ENCODE measurements around the gene PROC. TPM values are rescaled to one million over a fixed set of nuclear protein-coding genes. Genes with fewer than 3 reads are reported as not detected.
A peak's percentile ranks its signal among the peaks of the same experiment; 100 is the strongest.

PROC gene
- total and polyA plus RNA-seq, 2 donors (not counting 1 experiment from before 2014, with no cell fraction given), result not detected

DNA sequence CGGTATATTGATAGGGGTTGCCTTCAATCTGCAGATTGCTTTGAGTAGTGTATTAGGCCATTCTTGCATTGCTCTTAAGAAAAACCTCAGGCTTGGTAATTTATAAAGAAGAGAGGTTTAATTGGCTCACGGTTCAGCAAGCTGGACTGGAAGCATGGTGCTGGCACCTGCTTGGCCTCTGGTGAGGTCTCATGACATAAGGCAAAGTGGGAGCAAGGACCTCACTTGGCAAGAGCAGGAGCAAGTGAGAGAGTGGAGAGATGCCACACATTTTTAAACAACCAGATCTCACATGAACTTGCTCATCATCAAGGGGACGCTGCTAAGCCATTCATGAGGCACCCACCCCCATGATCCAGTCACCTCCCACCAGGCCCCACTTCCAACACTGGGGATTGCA lies 35.4 kb upstream of the PROC start:
- no peaks in the 10 kb centered on the region for H4K20me1 ChIP-seq (ENCODE audit: control insufficient read depth, extremely low read depth, insufficient read depth, low read length)
- no peaks in the 10 kb centered on the region for H3K4me1 ChIP-seq (ENCODE audit: control insufficient read depth, extremely low read depth, insufficient read depth, low read length)
- H3K79me2 ChIP-seq (ENCODE audit: control insufficient read depth, insufficient read depth, low read length), result peaks cover 52% of the 10 kb centered on the region
- H3K27ac ChIP-seq (ENCODE audit: insufficient read depth, low read length), result no peak overlapping the region
- H3K9ac ChIP-seq (ENCODE audit: insufficient read depth, low read length), result no peak overlapping the region
- TF ChIP-seq, protein P1, sequence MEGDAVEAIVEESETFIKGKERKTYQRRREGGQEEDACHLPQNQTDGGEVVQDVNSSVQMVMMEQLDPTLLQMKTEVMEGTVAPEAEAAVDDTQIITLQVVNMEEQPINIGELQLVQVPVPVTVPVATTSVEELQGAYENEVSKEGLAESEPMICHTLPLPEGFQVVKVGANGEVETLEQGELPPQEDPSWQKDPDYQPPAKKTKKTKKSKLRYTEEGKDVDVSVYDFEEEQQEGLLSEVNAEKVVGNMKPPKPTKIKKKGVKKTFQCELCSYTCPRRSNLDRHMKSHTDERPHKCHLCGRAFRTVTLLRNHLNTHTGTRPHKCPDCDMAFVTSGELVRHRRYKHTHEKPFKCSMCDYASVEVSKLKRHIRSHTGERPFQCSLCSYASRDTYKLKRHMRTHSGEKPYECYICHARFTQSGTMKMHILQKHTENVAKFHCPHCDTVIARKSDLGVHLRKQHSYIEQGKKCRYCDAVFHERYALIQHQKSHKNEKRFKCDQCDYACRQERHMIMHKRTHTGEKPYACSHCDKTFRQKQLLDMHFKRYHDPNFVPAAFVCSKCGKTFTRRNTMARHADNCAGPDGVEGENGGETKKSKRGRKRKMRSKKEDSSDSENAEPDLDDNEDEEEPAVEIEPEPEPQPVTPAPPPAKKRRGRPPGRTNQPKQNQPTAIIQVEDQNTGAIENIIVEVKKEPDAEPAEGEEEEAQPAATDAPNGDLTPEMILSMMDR (conservative IDR thresholded peaks at IDR 0.05 in 1 of 2, IDR thresholded peaks at IDR 0.05 in 1 of 2; ENCODE audit: low read depth in 1 of 2, low read length in 2 of 2), result no peak
- no peak for TF ChIP-seq EZH2 (IDR thresholded peaks at IDR 0.05; ENCODE audit: low read length, missing control alignments)
- H3K27me3 ChIP-seq (ENCODE audit: control insufficient read depth, insufficient read depth, low read length), result no peaks in the 10 kb centered on the region
- no peak for DNase-seq (ENCODE audit: low read depth in 2 of 2)
- no peak overlapping the region for H2AFZ ChIP-seq (ENCODE audit: low read length)
- no peak overlapping the region for H3K4me3 ChIP-seq (replicated peaks in 1 of 4; ENCODE audit: control extremely low read depth in 1 of 4, insufficient read depth in 1 of 4, low read depth in 3 of 4, low read length in 4 of 4)
- no peaks in the 10 kb centered on the region for H3K9me3 ChIP-seq (ENCODE audit: control insufficient read depth, insufficient read depth, low read depth, low read length)
- H3K36me3 ChIP-seq (ENCODE audit: control insufficient read depth, insufficient read depth, low read length), result no peaks in the 10 kb centered on the region
- H3K4me2 ChIP-seq (ENCODE audit: extremely low read depth, insufficient read depth, low read length), result no peak overlapping the region

DNA sequence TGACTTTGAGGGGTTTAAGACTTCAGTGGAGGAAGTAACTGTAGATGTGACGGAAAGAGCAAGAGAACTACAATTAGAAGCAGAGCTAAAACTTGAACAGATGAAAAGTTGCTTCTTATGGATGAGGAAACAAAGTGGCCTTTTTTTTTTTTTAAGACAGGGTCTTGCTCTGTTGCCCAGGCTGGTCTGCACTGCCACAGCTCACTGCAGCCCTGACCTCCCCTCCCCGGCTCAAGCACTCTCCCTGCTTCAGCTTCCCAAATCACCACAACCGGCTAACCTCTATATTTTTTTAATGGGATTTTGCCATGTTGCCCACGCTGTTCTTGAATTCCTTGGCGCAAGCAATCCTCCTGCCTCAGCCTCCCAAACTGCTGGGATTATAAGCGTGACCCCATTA lies 33.7 kb upstream of the PROC start:
- H3K79me2 ChIP-seq (ENCODE audit: control insufficient read depth, insufficient read depth, low read length), result peaks cover 50% of the 10 kb centered on the region
- H3K4me2 ChIP-seq (ENCODE audit: extremely low read depth, insufficient read depth, low read length), result no peak overlapping the region
- DNase-seq (ENCODE audit: low read depth in 2 of 2), result no peak
- H3K36me3 ChIP-seq (ENCODE audit: control insufficient read depth, insufficient read depth, low read length), result no peaks in the 10 kb centered on the region
- TF ChIP-seq, protein P1 (conservative IDR thresholded peaks at IDR 0.05 in 1 of 2, IDR thresholded peaks at IDR 0.05 in 1 of 2; ENCODE audit: low read depth in 1 of 2, low read length in 2 of 2), result no peak
- TF ChIP-seq EZH2 (IDR thresholded peaks at IDR 0.05; ENCODE audit: low read length, missing control alignments), result no peak
- no peaks in the 10 kb centered on the region for H3K4me1 ChIP-seq (ENCODE audit: control insufficient read depth, extremely low read depth, insufficient read depth, low read length)
- no peak overlapping the region for H3K27ac ChIP-seq (ENCODE audit: insufficient read depth, low read length)
- H3K9me3 ChIP-seq (ENCODE audit: control insufficient read depth, insufficient read depth, low read depth, low read length), result no peaks in the 10 kb centered on the region
- no peaks in the 10 kb centered on the region for H4K20me1 ChIP-seq (ENCODE audit: control insufficient read depth, extremely low read depth, insufficient read depth, low read length)
- H3K4me3 ChIP-seq (replicated peaks in 1 of 4; ENCODE audit: control extremely low read depth in 1 of 4, insufficient read depth in 1 of 4, low read depth in 3 of 4, low read length in 4 of 4), result no peak overlapping the region
- H2AFZ ChIP-seq (ENCODE audit: low read length), result no peak overlapping the region
- no peaks in the 10 kb centered on the region for H3K27me3 ChIP-seq (ENCODE audit: control insufficient read depth, insufficient read depth, low read length)
- H3K9ac ChIP-seq (ENCODE audit: insufficient read depth, low read length), result no peak overlapping the region

DNA sequence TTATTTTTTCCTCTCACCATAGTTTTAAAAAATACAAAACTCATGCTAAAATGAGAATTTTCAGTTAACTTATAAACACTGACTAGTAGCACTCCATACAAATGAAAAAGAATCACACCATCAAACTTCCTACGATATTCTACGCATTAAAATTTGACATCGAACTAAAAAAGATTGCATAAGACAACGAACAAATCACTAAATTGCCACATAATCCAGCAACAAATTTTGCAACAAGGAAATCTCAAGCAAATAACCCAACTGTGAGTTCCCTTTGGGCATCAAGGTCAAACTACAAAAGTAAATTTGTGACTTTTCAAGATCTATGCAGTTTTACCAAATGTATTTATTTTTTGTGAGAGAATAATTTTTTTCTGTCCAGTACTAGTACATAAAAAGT lies 32.0 kb upstream of the PROC start:
- Histone ChIP-seq H3K27me3 (ENCODE audit: control insufficient read depth, insufficient read depth, low read length) (no peaks in the 10 kb centered on the region), H3K9ac (ENCODE audit: insufficient read depth, low read length) (no peak overlapping the region), H4K20me1 (ENCODE audit: control insufficient read depth, extremely low read depth, insufficient read depth, low read length) (no peaks in the 10 kb centered on the region), H3K4me1 (ENCODE audit: control insufficient read depth, extremely low read depth, insufficient read depth, low read length) (no peaks in the 10 kb centered on the region), H3K27ac (ENCODE audit: insufficient read depth, low read length) (no peak overlapping the region), H3K9me3 (ENCODE audit: control insufficient read depth, insufficient read depth, low read depth, low read length) (no peaks in the 10 kb centered on the region), H2AFZ (ENCODE audit: low read length) (no peak overlapping the region), H3K4me3 (replicated peaks in 1 of 4; ENCODE audit: control extremely low read depth in 1 of 4, insufficient read depth in 1 of 4, low read depth in 3 of 4, low read length in 4 of 4) (peak overlapping the region; percentile 50 to 96 (median 81)), H3K79me2 (ENCODE audit: control insufficient read depth, insufficient read depth, low read length) (peaks cover 40% of the 10 kb centered on the region), H3K4me2 (ENCODE audit: extremely low read depth, insufficient read depth, low read length) (peak overlapping the region; percentile 83), H3K36me3 (ENCODE audit: control insufficient read depth, insufficient read depth, low read length) (no peaks in the 10 kb centered on the region)
- TF ChIP-seq, protein P1 (conservative IDR thresholded peaks at IDR 0.05 in 1 of 2, IDR thresholded peaks at IDR 0.05 in 1 of 2; ENCODE audit: low read depth in 1 of 2, low read length in 2 of 2), result no peak
- no peak for TF ChIP-seq EZH2 (IDR thresholded peaks at IDR 0.05; ENCODE audit: low read length, missing control alignments)
- peak in 1 of 2 donors; percentile 40 for DNase-seq (ENCODE audit: low read depth in 2 of 2)
